Activated CD4-positive, alpha-beta T cell treated with anti-CD3 and anti-CD28 coated beads, Interleukin-10, Interleukin-2, amounts not matched to agents 100 ng/mL and 50 ng/mL, durations not matched to agents 16 hours and 8 hours (primary cell): ENCODE data around the gene CENPF.
A peak's percentile ranks its signal among the peaks of the same experiment; 100 is the strongest.
"Not testable (repeated sequence)": the region's sequence is repeated elsewhere in the genome, so short reads cannot be mapped to it uniquely, and the experiment has no call there.

Experiments
- DNase-seq: peaks from one replicate; pipeline ENCODE4 v3.0.0-alpha.2; 2020

The CENPF gene

GRCh38 chr1:214584805-214585766 is 17.9 kb upstream of the CENPF start:
- peak; percentile 31 for DNase-seq

- no peak for DNase-seq
These were observed 16.4 kb upstream of the CENPF start for GRCh38 chr1:214586621-214587020.

GRCh38 chr1:214587165-214587564 is 15.8 kb upstream of the CENPF start:
- no peak for DNase-seq

- DNase-seq: no peak
These were observed 13.9 kb upstream of the CENPF start for GRCh38 chr1:214588963-214589597.

GRCh38 chr1:214590696-214591095 is 12.3 kb upstream of the CENPF start:
- DNase-seq: no peak

- DNase-seq: not testable (repeated sequence)
These were observed 11.1 kb upstream of the CENPF start for GRCh38 chr1:214591918-214592317.

- no peak for DNase-seq
These were observed 9.8 kb upstream of the CENPF start for GRCh38 chr1:214593158-214593557.

- DNase-seq: peak; percentile 28
These were observed 841 bp downstream of the CENPF start for GRCh38 chr1:214603819-214604252.

GRCh38 chr1:214604523-214604922 is 1.5 kb downstream of the CENPF start:
- DNase-seq: no peak

- DNase-seq: not testable (repeated sequence)
These were observed 2.5 kb downstream of the CENPF start for GRCh38 chr1:214605484-214605883.

GRCh38 chr1:214605933-214606925 is 3.2 kb downstream of the CENPF start:
- DNase-seq: not testable (repeated sequence)

GRCh38 chr1:214607492-214608215 is 4.7 kb downstream of the CENPF start:
- not testable (repeated sequence) for DNase-seq

GRCh38 chr1:214608216-214608783 is 5.3 kb downstream of the CENPF start:
- DNase-seq: not testable (repeated sequence)

GRCh38 chr1:214608817-214609216 is 5.8 kb downstream of the CENPF start:
- DNase-seq: not testable (repeated sequence)

GRCh38 chr1:214609692-214610091 is 6.7 kb downstream of the CENPF start:
- DNase-seq: no peak

- DNase-seq: not testable (repeated sequence)
These were observed 7.1 kb downstream of the CENPF start for GRCh38 chr1:214610136-214610535.

- no peak for DNase-seq
These were observed 12.1 kb downstream of the CENPF start for GRCh38 chr1:214615109-214615508.

- no peak for DNase-seq
These were observed 12.9 kb downstream of the CENPF start for GRCh38 chr1:214615871-214616270.

GRCh38 chr1:214617246-214617645 is 14.3 kb downstream of the CENPF start:
- DNase-seq: no peak

GRCh38 chr1:214617843-214618242 is 14.8 kb downstream of the CENPF start:
- no peak for DNase-seq

- no peak for DNase-seq
These were observed 18.2 kb downstream of the CENPF start for GRCh38 chr1:214621236-214621635.

GRCh38 chr1:214623430-214623829 is 20.4 kb downstream of the CENPF start:
- DNase-seq: no peak
